Natural killer cell treated with Interleukin-12 subunit alpha and Interleukin-12 subunit beta and Interleukin-15 and Interleukin-18, amount 100 ng/mL, for 72 hours (primary cell): ENCODE results near the gene DDX10. TPM values are rescaled to one million over a fixed set of nuclear protein-coding genes. Genes with fewer than 3 reads are reported as not detected.
A peak's percentile ranks its signal among the peaks of the same experiment; 100 is the strongest.
"Not testable (repeated sequence)": the region's sequence is repeated elsewhere in the genome, so short reads cannot be mapped to it uniquely, and the experiment has no call there.

Experiments used
- ATAC-seq, 2 donors: fragments of 150-1000 bp; cut with Tn5 transposase in 1 of 2; sonication (Bioruptor Pico), chemical (Tn5 transposase) in 1 of 2; 2 replicates each; pipeline ENCODE4 v1.10.0; 2021
- DNase-seq: peaks from one replicate; pipeline ENCODE4 v3.0.0; 2022; ENCODE audit warnings: low spot score
- H3K27ac Mint-ChIP-seq, 2 donors: 1 replicate in 1 of 2; 2 replicates in 1 of 2; pipeline ENCODE4 v1.8.0; 2022; ENCODE audit warnings: mixed read lengths in 2 of 2, mild to moderate bottlenecking in 1 of 2, moderate library complexity in 1 of 2
- H3K27me3 Mint-ChIP-seq, 2 donors: 1 replicate in 1 of 2; 2 replicates in 1 of 2; pipeline ENCODE4 v1.8.0; 2022; ENCODE audit warnings: mixed read lengths in 2 of 2
- H3K36me3 Mint-ChIP-seq: one replicate; pipeline ENCODE4 v1.8.0; 2022; ENCODE audit warnings: mixed read lengths
- H3K4me1 Mint-ChIP-seq, 2 donors: 1 replicate in 1 of 2; 2 replicates in 1 of 2; pipeline ENCODE4 v1.8.0; 2022; ENCODE audit warnings: low read depth in 2 of 2, mixed read lengths in 2 of 2, mild to moderate bottlenecking in 1 of 2
- H3K4me3 Mint-ChIP-seq: one replicate; pipeline ENCODE4 v1.8.0; 2022; ENCODE audit warnings: mixed read lengths
- H3K9me3 Mint-ChIP-seq: 2 replicates; pipeline ENCODE4 v1.8.0; 2022; ENCODE audit warnings: mixed read lengths
- total RNA-seq, 2 donors: library from RNA; stranded (reverse); gene quantifications; one replicate each; pipeline ENCODE4 v1.2.3, GENCODE V29; 2022

DDX10 gene
- total RNA-seq, 2 donors from 2014 or later = 39.2 to 84.1 TPM

DNA sequence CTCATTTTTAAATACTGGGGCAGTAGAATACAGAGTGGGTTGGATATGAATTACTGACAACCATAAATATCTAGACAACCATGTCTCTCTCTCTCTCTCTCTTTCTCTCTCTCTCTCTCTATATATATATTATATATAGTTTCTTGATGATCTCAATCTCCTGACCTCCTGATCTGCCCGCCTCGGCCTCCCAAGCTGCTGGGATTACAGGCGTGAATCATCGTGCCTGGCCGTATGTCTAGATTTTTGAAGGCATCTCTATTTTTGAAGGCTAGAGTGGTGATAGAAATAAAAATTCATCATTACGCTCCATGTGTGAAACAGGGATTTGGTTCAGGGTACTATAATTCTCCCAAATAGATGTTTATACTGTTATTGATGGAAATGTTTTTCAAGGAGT lies 84.1 kb downstream of the DDX10 start:
- no peak for ATAC-seq

DNA sequence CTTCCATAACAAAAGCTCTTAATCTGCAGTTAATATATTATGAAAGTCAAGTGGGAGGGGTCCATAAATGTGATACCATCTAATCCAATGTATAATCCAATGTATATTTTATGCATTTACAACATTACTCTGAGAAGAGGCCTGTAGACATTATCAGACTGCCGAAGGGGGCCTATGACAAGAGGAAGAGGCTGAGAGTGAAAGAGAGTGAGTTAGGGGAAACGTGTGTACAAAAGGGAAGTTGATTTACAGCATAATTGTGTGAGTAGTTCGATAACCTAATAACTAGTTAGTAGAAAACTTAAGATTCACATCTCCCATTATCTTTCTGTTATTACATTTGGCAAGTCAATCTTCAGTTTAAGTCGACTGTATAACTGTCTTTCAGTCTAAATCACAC lies 86.6 kb downstream of the DDX10 start:
- DNase-seq (no peak), ATAC-seq (no peak)
- H3K36me3 Mint-ChIP-seq = no peaks in the 10 kb centered on the region
- H3K4me3 Mint-ChIP-seq = no peak overlapping the region
- no peaks in the 10 kb centered on the region for H3K27me3 Mint-ChIP-seq
- H3K27ac Mint-ChIP-seq = no peak overlapping the region
- H3K4me1 Mint-ChIP-seq = peaks cover 19 to 22% of the 10 kb centered on the region in 2 donors
- H3K9me3 Mint-ChIP-seq = no peaks in the 10 kb centered on the region

More for the DNA sequence above, 84.1 kb downstream of the DDX10 start:
- Mint-ChIP-seq H3K27ac (no peak overlapping the region), H3K27me3 (no peaks in the 10 kb centered on the region), H3K36me3 (no peaks in the 10 kb centered on the region), H3K4me1 (peaks cover 14 to 15% of the 10 kb centered on the region in 2 donors), H3K4me3 (no peak overlapping the region), H3K9me3 (no peaks in the 10 kb centered on the region)
- no peak for DNase-seq

DNA sequence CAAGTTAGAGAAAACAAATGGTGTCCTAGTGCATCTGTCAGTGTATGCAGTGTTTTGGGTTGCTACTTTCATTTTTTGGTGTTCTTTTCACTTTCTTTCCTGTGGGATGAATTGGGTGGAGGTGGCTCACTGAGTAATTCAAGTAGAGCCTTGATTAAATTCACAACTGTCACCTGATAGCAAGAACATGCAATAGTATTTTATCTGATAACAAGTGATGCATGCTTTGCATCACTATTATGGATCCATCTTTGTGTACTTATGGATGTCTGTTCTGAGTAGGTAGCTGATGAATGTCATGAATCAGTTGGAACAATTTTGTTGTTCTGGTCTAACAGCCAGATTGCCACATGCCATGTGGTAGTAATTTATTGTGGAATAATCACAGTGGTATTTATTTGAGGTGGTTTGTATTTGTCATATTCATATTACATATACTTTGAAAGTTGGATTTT lies 87.5 kb downstream of the DDX10 start:
- Mint-ChIP-seq H3K4me3 (no peak overlapping the region), H3K36me3 (no peaks in the 10 kb centered on the region), H3K27me3 (no peaks in the 10 kb centered on the region), H3K4me1 (peaks cover 19 to 25% of the 10 kb centered on the region in 2 donors), H3K27ac (no peak overlapping the region), H3K9me3 (no peaks in the 10 kb centered on the region)
- DNase-seq (no peak), ATAC-seq (no peak)

DNA sequence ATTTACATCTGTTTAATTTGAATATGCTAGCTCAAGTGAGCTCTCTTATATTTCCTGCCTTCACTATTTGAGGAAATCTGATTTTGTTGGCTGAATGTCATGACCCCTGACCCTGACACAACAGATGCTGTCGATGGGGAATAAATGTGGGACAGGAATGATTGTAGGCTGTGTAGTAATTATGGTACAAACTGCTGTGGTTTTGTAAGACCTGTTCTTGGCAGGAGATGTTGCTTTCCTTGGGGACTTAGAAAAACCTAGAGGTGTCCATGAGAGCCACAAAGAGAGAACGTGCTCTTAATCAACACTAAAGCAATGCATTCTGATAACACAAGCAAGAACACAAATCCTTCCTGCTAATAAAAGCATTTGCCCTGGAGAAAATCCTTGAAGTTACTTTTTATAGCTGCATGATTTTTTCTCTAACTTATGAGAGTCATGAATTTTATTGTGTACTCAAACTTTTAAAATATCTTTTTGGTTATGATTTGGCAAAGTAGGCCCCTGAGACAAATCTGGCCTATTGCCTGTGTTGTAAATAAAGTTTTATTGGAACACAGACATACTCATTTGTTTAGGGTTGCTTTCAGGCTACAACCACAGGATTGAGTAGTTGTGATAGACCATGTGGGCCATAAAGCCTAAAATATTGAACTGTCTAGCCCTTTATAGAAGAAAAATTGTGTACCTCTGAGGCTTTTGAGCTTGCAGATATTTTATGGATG lies 90.2 kb downstream of the DDX10 start:
- Mint-ChIP-seq H3K27me3 (no peaks in the 10 kb centered on the region), H3K27ac (peak overlapping the region in 1 of 2 donors; percentile 48), H3K4me1 (peaks cover 24 to 29% of the 10 kb centered on the region in 2 donors), H3K36me3 (no peaks in the 10 kb centered on the region), H3K4me3 (no peak overlapping the region), H3K9me3 (no peaks in the 10 kb centered on the region)
- ATAC-seq = no peak
- no peak for DNase-seq

DNA sequence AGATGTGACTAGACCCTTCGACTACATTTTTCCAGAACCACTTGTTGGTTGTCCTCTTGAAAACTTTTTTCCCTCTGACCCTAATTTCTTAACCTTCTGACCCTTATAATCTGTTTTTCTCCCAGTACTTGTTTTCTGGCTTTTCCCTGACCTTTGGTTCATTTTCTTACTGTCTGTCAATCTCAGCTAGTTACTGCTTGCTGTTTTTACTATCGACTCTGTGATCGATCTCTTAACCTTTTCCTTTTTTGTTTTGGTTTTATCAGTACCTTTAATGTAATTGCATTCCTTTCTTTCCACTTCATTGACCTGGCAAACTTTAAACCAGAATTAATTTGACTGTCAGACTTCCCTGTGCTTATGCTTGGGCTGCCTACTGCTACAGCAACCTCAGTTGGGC lies 92.8 kb downstream of the DDX10 start:
- Mint-ChIP-seq H3K9me3 (no peaks in the 10 kb centered on the region), H3K4me1 (peaks cover 15 to 20% of the 10 kb centered on the region in 2 donors), H3K36me3 (no peaks in the 10 kb centered on the region), H3K4me3 (no peak overlapping the region), H3K27me3 (no peaks in the 10 kb centered on the region), H3K27ac (no peak overlapping the region)
- no peak for ATAC-seq
- no peak for DNase-seq

DNA sequence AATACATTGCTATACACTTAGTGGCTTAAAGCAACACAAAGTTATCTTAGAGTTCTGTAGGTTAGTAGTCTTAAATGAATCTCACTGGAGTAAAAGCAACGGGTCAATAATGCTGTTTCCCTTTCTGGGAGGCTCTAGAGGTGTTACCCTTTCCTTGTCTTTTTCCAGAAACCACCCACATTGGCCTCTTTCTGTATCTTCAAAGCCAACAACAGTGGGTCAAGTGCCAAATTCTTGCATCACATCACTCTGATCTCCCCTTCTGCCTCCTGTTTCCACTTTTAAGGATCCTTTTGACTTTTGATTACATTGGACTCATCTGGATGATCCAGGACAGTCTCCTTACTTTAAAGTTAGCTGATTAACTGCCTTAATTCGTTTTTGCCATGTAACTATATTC lies 93.6 kb downstream of the DDX10 start:
- DNase-seq (no peak), ATAC-seq (no peak)
- Mint-ChIP-seq H3K4me3 (no peak overlapping the region), H3K4me1 (peaks cover 20% of the 10 kb centered on the region in 2 donors), H3K9me3 (no peaks in the 10 kb centered on the region), H3K27me3 (no peaks in the 10 kb centered on the region), H3K27ac (no peak overlapping the region), H3K36me3 (no peaks in the 10 kb centered on the region)

DNA sequence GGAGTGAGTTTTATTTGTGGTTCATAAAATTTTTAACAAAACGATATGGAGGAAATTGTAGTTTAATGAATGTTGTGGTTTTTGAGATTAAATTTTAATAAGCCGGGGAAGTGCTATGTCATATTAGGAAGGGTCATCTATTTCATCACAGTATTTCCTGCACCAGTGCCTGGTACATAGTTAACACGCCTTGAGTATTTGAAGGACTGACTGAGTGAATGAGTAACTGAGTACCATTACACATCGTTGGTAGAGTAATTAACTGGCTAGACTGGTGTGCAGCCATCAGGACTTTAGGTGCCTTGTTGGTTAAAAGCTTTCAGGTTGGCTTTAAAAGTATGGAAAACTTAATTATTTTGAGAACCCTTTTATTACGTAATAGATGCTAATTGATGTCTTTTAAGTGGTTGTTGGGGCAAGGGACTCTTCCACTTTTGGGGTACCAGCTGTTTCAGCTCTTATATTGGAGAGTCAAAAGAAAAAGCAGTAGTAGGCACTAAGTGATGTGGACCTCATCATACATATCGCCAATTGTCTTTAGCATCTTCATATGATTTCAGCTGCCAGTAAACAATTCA lies 101.8 kb downstream of the DDX10 start:
- Mint-ChIP-seq H3K27ac (no peak overlapping the region), H3K4me1 (peaks cover 18 to 19% of the 10 kb centered on the region in 2 donors), H3K27me3 (no peaks in the 10 kb centered on the region), H3K36me3 (no peaks in the 10 kb centered on the region), H3K4me3 (no peak overlapping the region), H3K9me3 (no peaks in the 10 kb centered on the region)
- ATAC-seq (no peak), DNase-seq (no peak)

DNA sequence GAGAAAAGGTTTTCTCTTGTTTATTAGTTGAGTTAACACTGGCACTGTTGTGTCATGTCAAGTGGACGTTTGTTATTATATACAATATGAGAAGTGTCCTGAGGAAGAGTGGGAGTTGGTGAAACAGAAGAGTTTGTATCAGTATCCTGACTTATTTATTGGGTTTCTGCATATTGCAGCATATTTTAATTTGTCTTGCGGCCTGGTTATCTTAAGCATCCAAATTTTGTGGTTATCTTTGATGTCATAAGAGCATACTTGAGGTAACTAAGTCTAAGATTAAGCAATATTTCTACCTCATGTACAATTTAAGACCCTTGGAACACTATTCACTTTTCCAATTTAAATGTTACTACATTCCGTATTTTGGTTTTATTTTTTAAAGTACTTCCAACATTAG lies 103.5 kb downstream of the DDX10 start:
- H3K4me1 Mint-ChIP-seq = peaks cover 14 to 23% of the 10 kb centered on the region in 2 donors
- no peak for ATAC-seq
- no peak overlapping the region for H3K4me3 Mint-ChIP-seq
- DNase-seq = no peak
- H3K9me3 Mint-ChIP-seq = no peaks in the 10 kb centered on the region
- no peaks in the 10 kb centered on the region for H3K27me3 Mint-ChIP-seq
- H3K27ac Mint-ChIP-seq = no peak overlapping the region
- no peaks in the 10 kb centered on the region for H3K36me3 Mint-ChIP-seq

DNA sequence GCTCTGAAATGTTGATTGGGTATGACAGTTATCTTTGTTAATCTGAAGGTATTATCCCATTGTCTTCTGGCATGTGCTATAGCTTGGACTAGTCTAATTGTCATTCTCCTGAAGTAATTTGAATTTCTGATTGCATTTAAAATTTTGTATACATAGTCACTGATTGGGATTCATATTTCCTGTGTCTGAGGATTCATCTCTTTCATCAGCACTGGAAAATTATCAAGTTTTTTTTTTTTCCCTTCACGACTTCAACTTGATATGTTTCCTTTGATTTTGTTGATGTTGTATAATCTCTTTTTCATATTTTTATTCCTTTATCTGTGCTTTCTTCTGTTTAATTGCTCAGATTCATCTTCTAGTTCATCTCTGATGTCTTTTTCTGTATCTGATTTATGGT lies 104.1 kb downstream of the DDX10 start:
- no peak for ATAC-seq
- H3K27me3 Mint-ChIP-seq = no peaks in the 10 kb centered on the region
- no peak overlapping the region for H3K4me3 Mint-ChIP-seq
- no peaks in the 10 kb centered on the region for H3K36me3 Mint-ChIP-seq
- DNase-seq = no peak
- H3K4me1 Mint-ChIP-seq = peaks cover 14 to 26% of the 10 kb centered on the region in 2 donors
- H3K9me3 Mint-ChIP-seq = no peaks in the 10 kb centered on the region
- no peak overlapping the region for H3K27ac Mint-ChIP-seq

DNA sequence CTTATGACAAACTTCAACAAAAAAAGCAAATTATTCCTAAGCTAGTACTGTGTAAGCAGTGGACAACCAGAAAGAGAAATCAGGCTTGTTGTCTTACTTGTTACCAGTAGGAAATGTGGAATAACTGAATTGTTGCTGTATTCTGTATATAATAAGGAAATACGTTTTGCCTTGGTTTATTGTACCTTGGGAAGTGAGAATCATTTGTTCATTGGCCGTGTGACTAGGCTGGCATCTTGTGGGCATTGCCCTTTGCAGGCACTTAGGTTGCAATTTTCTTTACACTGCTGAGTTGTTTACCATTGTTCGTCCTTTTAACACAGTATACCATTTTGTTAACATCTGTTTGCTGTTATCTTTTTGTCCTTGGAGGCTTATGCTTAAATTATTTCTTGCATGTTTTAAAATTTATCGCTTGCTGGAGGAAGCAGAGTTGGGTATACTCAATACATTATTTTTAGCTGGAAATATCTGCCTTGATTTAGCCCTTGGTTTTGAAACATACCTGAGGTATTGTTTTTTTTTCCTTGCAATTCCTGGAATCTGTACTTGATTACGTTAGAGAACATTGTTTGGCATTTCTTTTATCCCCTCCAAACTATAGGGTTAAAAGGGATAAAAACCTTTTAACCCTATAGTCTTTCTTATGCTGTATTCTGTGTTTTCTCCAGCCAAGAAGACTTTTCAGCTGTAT lies 109.3 kb downstream of the DDX10 start:
- Mint-ChIP-seq H3K4me1 (peaks cover 2 to 20% of the 10 kb centered on the region in 2 donors), H3K36me3 (peaks cover 9% of the 10 kb centered on the region), H3K9me3 (peaks cover 4% of the 10 kb centered on the region), H3K27ac (no peak overlapping the region), H3K27me3 (no peaks in the 10 kb centered on the region), H3K4me3 (no peak overlapping the region)
- no peak for DNase-seq
- no peak for ATAC-seq

DNA sequence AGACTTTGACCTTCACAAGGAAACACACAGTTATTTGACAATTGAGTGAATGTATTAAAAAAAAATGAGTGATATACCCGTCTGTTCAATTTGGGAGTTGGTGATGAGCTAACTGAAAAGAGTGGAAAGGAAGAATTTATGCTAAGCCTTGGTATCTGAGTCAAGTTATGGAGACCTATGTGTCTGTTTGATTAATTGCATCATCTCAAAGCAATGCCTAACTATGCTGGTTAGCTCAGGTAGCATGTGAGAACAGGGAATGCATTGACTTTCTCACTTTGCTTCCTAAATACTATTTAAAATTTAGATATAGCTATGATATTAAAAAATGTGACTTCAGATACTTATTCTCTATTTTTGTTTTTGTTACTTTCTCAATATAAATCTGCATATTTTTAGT lies 110.5 kb downstream of the DDX10 start:
- ATAC-seq (no peak), DNase-seq (no peak)
- Mint-ChIP-seq H3K4me1 (peaks cover 6 to 25% of the 10 kb centered on the region in 2 donors), H3K27ac (no peak overlapping the region), H3K4me3 (no peak overlapping the region), H3K36me3 (peaks cover 9% of the 10 kb centered on the region), H3K9me3 (peaks cover 4% of the 10 kb centered on the region), H3K27me3 (no peaks in the 10 kb centered on the region)

DNA sequence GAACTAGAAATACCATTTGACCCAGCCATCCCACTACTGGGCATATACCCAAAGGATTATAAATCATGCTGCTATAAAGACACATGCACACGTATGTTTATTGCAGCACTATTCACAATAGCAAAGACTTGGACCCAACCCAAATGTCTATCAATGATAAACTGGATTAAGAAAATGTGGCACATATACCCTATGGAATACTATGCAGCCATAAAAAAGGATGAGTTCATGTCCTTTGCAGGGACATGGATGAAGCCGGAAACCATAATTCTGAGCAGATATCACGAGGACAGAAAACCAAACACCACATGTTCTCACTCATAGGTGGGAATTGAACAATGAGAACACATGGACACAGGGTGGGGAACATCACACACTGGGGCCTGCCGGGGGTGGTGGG lies 114.3 kb downstream of the DDX10 start:
- not testable (repeated sequence) for H3K9me3 Mint-ChIP-seq, H3K27ac Mint-ChIP-seq, ATAC-seq, DNase-seq, H3K4me3 Mint-ChIP-seq, H3K27me3 Mint-ChIP-seq, H3K36me3 Mint-ChIP-seq
- peaks cover 12 to 28% of the 10 kb centered on the region in 2 donors for H3K4me1 Mint-ChIP-seq

DNA sequence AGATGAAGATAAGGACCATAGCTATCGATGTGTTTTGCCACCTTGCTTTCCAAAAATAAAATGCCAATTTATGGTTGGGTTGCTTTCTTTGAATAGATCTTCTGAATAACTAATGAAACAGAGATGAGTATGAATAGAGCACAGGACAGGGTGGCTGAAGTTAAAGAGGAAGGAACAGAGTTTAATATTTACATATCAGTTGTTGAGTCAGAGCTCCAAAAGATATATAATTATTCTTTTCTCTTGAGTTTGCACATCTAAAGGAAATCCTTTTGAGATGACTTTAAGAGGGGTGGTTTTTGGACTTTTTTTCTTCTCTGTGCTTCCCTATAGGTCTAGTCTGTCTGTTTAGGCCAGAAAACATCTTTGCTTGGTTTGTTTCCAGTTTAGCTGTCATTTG lies 115.2 kb downstream of the DDX10 start:
- no peaks in the 10 kb centered on the region for H3K27me3 Mint-ChIP-seq
- no peak for ATAC-seq

DNA sequence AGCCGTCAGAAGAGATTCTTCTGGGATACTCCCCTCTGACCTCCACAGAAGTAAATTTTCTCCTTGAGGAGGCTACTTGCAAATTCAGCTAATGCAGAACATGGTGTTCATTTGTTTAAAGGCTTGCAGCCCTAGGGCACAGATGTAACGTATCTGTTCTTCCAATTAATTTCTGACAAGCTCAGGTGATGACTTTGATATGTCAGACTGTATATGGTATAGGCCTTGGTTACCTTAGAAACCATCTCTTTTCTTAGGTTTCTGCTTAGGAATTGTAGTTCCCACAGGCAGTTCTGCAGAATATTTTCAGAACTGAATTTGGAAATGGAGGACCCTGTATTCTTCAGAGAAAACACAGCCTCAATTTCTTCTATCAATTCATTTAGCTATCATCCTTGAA lies 117.1 kb downstream of the DDX10 start:
- DNase-seq = no peak
- peaks cover 9% of the 10 kb centered on the region for H3K36me3 Mint-ChIP-seq
- no peak overlapping the region for H3K4me3 Mint-ChIP-seq
- peaks cover 34 to 54% of the 10 kb centered on the region in 2 donors for H3K4me1 Mint-ChIP-seq
- peaks cover 4% of the 10 kb centered on the region for H3K9me3 Mint-ChIP-seq
- H3K27ac Mint-ChIP-seq = no peak overlapping the region
- ATAC-seq = no peak
- H3K27me3 Mint-ChIP-seq = no peaks in the 10 kb centered on the region

More for the DNA sequence above, 115.2 kb downstream of the DDX10 start:
- peaks cover 9% of the 10 kb centered on the region for H3K36me3 Mint-ChIP-seq
- peaks cover 20 to 37% of the 10 kb centered on the region in 2 donors for H3K4me1 Mint-ChIP-seq
- peaks cover 4% of the 10 kb centered on the region for H3K9me3 Mint-ChIP-seq
- no peak overlapping the region for H3K27ac Mint-ChIP-seq
- H3K4me3 Mint-ChIP-seq = no peak overlapping the region
- DNase-seq = no peak
